Endothelial cell of umbilical vein (primary cell): ENCODE results near the gene CTSZ.

ENCODE experiments used
- CTCF ChIP-seq, 2 donors: IDR thresholded peaks; 1 replicate in 1 of 2; 2 replicates in 1 of 2; pipeline ENCODE4 v1.5.1; 2011; ENCODE audit warnings: low read length in 2 of 2, mild to moderate bottlenecking in 2 of 2, moderate library complexity in 2 of 2, control low read depth in 1 of 2, inconsistent platforms in 1 of 2, low read depth in 1 of 2; ENCODE audit not compliant: insufficient read depth in 1 of 2; ENCODE audit errors: extremely low read depth in 1 of 2
- EZH2 ChIP-seq: IDR thresholded peaks from 2 replicates; pipeline ENCODE4 v1.6.1; 2012; ENCODE audit warnings: borderline replicate concordance, low read depth, mild to moderate bottlenecking, moderate library complexity, low read length, inconsistent platforms; ENCODE audit not compliant: severe bottlenecking
- FOS ChIP-seq: IDR thresholded peaks from 2 replicates; pipeline ENCODE4 v1.6.1; 2011; ENCODE audit warnings: mild to moderate bottlenecking, low read length, moderate library complexity, borderline replicate concordance; ENCODE audit not compliant: insufficient read depth
- MYC ChIP-seq: IDR thresholded peaks from one replicate; pipeline ENCODE4 v1.6.1; 2011; ENCODE audit warnings: mild to moderate bottlenecking, low read depth, low read length
- POLR2A ChIP-seq: IDR thresholded peaks from 2 replicates; pipeline ENCODE4 v1.6.1; 2012; ENCODE audit warnings: low read depth, mild to moderate bottlenecking, control low read depth, low read length
- POLR2AphosphoS5 ChIP-seq: IDR thresholded peaks from 2 replicates; pipeline ENCODE4 v1.6.1; 2012; ENCODE audit warnings: low read depth, mild to moderate bottlenecking, control low read depth, low read length, moderate library complexity; ENCODE audit not compliant: insufficient read depth

- TF ChIP-seq CTCF (IDR thresholded peaks at IDR 0.05; ENCODE audit: extremely low read depth in 1 of 2, insufficient read depth in 1 of 2, low read depth in 1 of 2, low read length in 2 of 2) (no peak), POLR2A (no peak), EZH2 (no peak), POLR2AphosphoS5 (no peak), MYC (no peak), FOS (no peak)
Observed at GRCh38 chr20:58950603-58951002, 56.5 kb downstream of the CTSZ start.
